Activated CD8-positive, alpha-beta memory T cell treated with anti-CD3 and anti-CD28 coated beads for 1 hour (primary cell): Measurements from ENCODE around the gene PLA2G4B.

Source experiments
- DNase-seq, 2 donors: peaks; one replicate each; pipeline ENCODE4 v3.0.0-alpha.2; 2020; ENCODE audit warnings: low read depth in 1 of 2; ENCODE audit errors: extremely low read depth in 1 of 2

Gene PLA2G4B

DNA sequence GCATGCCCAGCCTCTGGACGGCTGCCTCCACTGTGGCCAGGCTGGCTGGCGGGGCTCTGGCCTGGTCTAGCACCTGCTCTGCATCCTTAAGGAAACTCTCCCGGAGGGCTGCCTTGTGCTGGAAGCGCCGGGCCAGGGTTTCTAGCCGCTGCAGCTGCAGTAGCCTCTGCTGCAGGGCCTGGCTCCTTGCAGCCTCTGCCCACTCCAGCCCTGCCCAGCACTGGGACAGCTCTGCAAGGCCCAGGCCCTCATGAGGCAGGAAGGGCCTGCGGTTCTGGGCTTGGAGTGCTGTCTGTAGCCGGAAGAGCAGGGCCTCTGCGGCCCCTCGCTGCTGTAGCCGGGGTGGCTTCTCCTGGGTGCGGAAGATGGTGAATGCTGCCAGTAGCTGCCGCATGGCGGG lies 47.2 kb downstream of the PLA2G4B start:
- no peak for DNase-seq

GRCh38 chr15:41886741-41887140 lies 48.1 kb downstream of the PLA2G4B start:
- no peak for DNase-seq

- no peak for DNase-seq
Measured at GRCh38 chr15:41887161-41887560, 48.5 kb downstream of the PLA2G4B start.

GRCh38 chr15:41887893-41888292 lies 49.2 kb downstream of the PLA2G4B start:
- no peak for DNase-seq

- DNase-seq: no peak
Measured at GRCh38 chr15:41888662-41889253, 50.1 kb downstream of the PLA2G4B start.

DNA sequence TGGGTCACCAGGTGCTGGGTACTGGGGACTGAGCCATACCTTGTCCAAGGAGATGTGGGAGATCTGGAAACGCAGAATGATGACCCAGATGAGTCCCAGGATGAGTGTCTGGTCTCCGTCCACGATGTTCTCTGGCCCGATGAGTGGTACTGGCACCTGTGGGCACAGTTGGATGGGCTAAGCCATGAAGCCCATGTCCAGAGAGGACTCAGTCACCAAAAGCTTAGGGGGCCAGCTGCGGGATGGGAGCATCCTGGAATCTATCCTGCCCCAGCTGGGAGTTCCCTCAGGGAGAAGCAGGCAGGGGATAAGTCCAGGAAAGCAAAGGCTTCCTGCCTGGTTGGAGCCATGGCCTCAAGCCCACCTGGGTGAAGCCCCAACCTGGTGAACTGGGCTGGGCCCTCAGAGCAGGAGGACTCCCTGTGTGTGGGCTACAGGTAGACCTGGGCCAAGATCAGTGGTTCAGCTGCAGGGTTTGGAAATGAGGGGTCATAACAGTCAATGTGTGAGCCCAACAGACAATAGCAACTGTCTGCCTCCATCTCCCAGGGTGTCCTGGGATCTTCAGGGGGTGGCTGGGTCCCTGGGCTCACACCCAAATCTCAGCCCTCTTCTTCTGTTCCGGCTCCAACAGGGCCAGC lies 51.5 kb downstream of the PLA2G4B start:
- DNase-seq: no peak

DNA sequence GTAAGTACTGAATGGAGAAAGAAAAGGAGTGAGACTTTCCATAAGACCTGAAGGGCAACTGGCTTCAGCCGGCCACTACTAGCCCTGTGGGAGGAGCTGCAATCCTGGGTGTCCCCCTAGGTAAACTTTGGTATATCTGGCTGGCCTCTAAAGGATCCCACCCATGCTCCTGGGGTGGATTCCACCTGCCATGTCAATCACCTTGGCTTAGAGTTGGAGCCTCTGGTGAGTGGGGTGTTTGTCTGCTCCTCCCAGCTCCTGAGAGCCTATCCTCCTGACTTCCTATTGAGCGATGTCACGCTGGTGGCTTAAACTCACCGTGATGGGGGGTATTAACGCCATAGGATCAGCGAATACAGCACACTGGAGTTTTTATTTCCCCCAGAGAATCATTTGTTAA lies 52.6 kb downstream of the PLA2G4B start:
- DNase-seq: no peak

DNA sequence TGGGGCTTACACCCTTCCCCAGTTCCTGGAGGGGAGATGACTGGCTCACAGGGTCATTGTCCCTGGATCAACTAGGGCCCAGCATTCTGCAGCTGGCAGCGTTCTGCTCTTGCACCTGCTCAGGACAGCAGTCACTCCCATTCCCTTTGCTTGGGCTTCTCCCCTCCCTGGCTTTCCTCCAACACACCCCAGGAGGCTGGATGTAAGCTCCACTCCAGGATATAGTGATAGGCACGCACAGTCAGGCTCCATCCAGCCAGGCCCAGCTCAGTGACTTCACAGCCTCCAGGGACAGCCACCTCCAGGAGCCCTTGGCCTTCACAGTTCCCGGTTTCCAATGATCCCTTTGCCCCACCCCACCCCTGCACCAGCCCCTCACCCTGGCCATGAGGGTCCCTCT lies 53.3 kb downstream of the PLA2G4B start:
- DNase-seq: no peak

DNA sequence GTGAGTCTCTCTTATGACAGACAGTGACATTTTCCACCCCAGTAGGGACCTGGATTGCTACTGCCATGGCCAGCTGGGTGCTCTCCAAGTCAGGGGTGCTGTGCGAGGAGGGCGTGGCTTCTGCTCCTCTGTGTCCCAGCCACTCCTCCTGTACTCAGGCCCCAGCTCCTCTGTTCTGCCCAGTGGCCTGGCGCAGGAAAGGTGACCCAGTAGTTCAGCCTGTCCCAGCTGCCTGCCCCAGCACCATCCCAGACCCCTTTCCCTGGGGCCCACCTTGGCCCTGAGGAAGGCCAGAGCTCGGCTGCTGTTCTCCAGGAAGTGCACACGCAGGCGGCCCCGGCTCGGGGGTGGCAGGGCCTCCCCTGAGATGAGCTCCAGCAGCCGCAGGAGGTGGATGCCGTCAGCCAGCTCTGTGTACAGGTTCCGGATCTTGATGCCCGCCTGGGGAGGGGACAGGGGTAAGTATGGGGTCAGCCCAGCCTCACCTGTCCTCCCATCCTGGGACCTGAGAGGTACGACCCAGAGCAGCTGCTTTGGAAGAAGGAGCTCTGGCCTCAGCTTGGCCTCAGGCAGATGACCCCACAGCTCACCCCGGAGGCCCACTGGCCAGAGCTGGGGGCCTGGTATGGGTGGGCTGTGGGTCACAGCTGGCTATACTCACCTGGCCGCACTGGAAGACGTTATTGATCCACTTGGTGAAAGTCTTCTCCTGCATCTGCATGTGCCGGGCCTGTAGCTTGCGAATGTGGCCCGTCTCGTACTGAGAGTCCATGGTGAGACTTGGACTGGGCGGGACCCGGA lies 54.2 kb downstream of the PLA2G4B start:
- no peak for DNase-seq

GRCh38 chr15:41893422-41894250 lies 55.0 kb downstream of the PLA2G4B start, which contains the start of gene SPTBN5:
Gene SPTBN5 (minus strand): TSS chr15:41894053. CDS start chr15:41893497, 556 bp downstream.
- DNase-seq: no peak

GRCh38 chr15:41894251-41894790 lies 55.7 kb downstream of the PLA2G4B start:
- no peak for DNase-seq

GRCh38 chr15:41894791-41895463 lies 56.3 kb downstream of the PLA2G4B start:
- DNase-seq: peak; percentile 78 to 90

DNA sequence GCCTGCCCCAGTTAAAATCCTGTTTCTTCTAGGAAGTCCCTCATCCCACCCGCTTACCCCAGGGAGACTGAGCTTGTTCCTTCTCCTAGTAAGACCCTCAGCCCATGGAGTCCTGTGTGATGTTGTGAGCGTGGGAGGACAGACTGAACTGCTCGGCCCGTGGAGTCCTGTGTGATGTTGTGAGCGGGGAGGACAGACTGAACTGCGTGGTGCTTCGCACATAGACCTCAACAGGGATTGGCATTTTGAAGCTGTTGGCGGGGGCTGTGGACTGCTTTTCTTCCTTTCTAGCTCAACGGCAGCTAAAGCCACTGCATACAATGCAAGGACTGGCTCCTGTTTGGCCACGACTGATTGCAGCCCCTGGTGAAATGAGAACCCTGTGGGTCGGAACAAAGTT lies 56.8 kb downstream of the PLA2G4B start:
- no peak for DNase-seq

DNA sequence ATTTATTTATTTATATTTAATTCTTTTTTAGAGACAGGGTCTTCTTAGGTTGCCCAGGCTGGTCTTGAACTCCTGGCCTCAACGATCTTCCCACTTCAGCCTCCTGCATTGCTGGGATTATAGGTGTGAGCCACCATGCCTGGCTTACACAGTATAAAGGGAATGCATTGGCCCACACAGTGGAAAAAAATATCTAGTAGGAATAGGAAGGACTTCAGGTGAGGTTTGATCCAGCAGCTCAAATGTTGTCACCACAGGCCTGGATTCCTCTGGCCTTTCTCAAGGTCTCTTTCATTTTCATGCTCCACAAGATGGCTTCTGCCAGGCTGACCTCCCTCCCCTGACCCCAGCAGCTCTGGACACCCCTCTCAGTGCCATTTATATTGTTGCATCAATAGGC lies 57.3 kb downstream of the PLA2G4B start:
- no peak for DNase-seq

DNA sequence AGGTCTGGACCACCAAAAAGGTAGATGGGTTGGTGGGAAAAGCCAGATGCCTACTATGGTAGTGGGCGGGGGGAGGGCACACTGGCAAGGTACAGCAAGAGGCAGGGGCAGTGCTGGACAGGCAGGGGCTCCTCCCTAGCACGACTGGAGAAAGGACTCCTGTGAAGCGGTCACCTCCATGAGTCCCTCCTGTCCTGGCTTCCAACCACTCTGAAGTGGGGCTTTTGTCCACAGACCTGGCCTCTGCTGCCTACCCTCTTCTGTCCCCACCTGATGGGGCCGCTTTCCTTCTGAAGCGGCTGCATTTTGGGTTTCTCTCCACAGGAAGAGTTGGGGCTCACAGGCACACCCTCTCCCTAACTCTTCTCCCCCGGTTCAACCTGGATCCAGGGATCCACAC lies 57.9 kb downstream of the PLA2G4B start:
- DNase-seq: no peak

GRCh38 chr15:41897363-41897799 lies 58.7 kb downstream of the PLA2G4B start:
- DNase-seq: no peak
